ENCODE measurements around the gene CPEB4.

The CPEB4 gene

DNA sequence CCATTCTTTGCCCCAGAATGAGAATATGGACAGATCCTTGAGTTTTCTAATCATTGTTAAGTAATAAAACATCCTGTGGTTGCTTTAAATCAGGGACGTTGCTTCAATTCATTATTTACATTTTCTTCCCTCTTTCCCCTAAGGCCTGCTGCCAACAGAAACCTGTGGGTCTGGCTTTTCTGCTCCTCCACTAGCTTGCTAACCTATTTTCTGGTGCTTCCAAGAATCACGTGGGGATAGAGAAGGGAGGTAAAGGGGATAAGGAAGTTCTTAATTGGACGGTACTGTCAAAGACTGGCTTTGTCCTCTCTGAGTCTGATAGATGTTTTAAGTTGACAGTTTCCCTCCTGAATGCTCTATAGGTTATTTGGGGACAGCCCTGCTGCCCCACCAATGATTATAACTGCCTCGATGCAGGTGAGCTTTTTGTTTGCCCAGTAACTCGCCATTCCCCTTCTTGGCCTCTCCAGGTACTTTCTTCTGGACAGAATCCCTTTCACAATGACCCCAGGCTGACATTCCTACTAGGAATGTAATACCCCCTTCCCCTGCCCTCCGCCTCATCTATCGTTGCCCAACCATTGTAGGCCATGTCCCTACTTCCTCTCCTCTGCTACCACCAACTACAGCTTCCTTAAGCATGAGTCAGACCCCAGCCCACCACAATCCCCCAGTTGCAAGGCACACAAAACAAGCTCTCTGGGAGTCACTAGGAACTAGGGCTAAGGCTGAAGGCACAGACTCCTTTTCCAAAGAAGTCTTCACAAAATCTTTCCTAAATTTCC lies 19.9 kb upstream of the CPEB4 start:
- TF ChIP-seq, protein P1, sequence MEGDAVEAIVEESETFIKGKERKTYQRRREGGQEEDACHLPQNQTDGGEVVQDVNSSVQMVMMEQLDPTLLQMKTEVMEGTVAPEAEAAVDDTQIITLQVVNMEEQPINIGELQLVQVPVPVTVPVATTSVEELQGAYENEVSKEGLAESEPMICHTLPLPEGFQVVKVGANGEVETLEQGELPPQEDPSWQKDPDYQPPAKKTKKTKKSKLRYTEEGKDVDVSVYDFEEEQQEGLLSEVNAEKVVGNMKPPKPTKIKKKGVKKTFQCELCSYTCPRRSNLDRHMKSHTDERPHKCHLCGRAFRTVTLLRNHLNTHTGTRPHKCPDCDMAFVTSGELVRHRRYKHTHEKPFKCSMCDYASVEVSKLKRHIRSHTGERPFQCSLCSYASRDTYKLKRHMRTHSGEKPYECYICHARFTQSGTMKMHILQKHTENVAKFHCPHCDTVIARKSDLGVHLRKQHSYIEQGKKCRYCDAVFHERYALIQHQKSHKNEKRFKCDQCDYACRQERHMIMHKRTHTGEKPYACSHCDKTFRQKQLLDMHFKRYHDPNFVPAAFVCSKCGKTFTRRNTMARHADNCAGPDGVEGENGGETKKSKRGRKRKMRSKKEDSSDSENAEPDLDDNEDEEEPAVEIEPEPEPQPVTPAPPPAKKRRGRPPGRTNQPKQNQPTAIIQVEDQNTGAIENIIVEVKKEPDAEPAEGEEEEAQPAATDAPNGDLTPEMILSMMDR (IDR thresholded peaks at IDR 0.05; ENCODE audit: low read depth, low read length, missing control alignments) = no peak
- H3K4me3 ChIP-seq (replicated peaks; ENCODE audit: low read depth, low read length) = no peak overlapping the region
- DNase-seq (ENCODE audit: extremely low read depth, low read depth) = no peak

DNA sequence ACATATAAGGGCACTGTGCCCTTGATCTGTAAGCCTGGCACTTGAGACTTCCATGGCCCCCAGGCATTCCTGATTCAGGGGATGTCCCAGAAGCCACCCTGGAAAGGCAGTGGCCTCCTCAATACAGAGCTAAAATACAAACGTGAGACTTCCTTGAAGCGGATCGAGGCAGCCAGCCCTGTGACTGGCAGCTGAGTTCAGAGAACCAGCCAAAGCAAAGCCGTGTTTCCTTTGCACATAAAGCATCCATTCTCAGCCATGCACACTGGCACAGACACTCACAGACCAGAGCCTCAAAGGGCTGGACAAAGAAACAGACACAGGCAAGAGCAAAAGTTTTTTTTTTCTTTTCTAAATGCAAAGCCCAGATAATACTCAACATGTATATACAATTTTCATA lies 18.8 kb upstream of the CPEB4 start:
- H3K4me3 ChIP-seq (replicated peaks; ENCODE audit: low read depth, low read length) = no peak overlapping the region
- TF ChIP-seq, protein P1 (IDR thresholded peaks at IDR 0.05; ENCODE audit: low read depth, low read length, missing control alignments) = no peak
- no peak for DNase-seq (ENCODE audit: extremely low read depth, low read depth)

DNA sequence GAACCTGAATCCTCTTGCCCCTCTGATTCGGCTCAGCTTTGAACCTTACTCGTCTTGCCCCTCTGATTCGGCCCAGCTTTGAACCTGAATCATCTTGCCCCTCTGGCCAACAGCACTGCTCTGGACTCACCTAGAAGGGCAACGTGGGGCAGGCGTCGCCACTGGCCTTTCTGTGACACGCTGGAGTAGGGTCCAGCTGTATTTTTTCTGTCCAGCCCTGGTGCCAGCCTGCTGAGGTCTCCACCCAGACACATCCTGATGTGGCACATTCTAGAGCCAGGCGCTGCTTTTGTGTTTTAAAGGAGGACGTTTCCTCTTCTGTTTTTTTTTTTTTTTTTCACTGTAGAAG lies 15.2 kb upstream of the CPEB4 start:
- TF ChIP-seq, protein P1 (IDR thresholded peaks at IDR 0.05; ENCODE audit: low read depth, low read length, missing control alignments) = no peak
- no peak overlapping the region for H3K4me3 ChIP-seq (replicated peaks; ENCODE audit: low read depth, low read length)
- no peak for DNase-seq (ENCODE audit: extremely low read depth, low read depth)

DNA sequence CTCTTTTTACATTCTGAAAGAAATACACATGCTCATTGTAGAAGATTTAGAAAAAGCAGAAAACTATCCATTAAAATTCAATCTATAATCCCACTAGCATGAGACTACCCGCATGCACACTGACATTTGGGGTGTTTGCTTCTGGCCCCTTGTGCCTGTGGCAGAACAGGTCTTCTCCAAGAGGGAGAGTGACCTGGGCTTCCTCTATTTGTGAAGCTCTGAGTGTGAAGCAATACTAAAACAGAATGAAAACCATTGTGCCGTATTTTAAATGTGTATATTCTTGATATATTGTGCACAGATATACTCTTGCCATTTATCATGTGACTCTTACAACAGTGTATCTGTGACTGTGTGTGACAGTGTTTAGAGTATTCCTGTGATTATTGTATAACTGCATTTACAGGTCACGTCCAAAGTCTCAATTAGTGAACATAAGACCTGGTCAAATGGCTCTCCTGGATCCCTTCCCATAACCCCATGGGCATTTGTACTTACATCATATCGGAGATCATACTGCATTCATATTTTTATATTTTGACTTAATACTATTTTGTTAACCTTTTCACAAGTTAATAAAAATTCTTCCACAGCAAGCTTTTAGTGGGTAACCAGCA lies 14.7 kb upstream of the CPEB4 start:
- TF ChIP-seq, protein P1 (IDR thresholded peaks at IDR 0.05; ENCODE audit: low read depth, low read length, missing control alignments) = no peak
- DNase-seq (ENCODE audit: extremely low read depth, low read depth) = no peak
- H3K4me3 ChIP-seq (replicated peaks; ENCODE audit: low read depth, low read length) = no peak overlapping the region

DNA sequence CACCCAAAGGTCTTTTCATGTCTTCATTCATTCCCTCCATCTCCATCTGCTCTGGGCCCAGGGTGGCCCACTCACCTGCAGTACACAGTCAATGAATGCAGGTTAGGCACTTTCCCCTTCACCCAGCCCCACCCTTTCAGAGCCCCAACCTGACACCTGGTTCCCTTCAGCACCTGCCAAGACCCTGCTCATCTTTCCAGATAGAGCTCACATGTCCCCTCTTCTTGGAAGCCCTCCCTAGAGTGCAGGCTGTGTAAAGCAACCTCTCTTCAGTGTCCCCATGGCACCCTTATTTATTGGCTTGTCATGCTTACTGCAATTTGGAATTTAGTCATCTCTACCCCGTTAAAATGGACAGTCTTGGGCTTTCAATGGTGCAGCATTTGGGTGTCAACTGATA lies 13.0 kb upstream of the CPEB4 start:
- no peak overlapping the region for H3K4me3 ChIP-seq (replicated peaks; ENCODE audit: low read depth, low read length)
- TF ChIP-seq, protein P1 (IDR thresholded peaks at IDR 0.05; ENCODE audit: low read depth, low read length, missing control alignments) = no peak
- DNase-seq (ENCODE audit: extremely low read depth, low read depth) = no peak

- TF ChIP-seq, protein P1 (IDR thresholded peaks at IDR 0.05; ENCODE audit: low read depth, low read length, missing control alignments) = no peak
- no peak for DNase-seq (ENCODE audit: extremely low read depth, low read depth)
- H3K4me3 ChIP-seq (replicated peaks; ENCODE audit: low read depth, low read length) = no peak overlapping the region
These were observed 9.8 kb upstream of the CPEB4 start for GRCh38 chr5:173878224-173878967.
